HepG2 (cell line): ENCODE data around the gene TEDC2. TPM values are rescaled to one million over a fixed set of nuclear protein-coding genes. Genes with fewer than 3 reads are reported as not detected.
A peak's percentile ranks its signal among the peaks of the same experiment; 100 is the strongest.

Experiments used
- ATAC-seq: fragments of 200-7000 bp; cut with Tn5 transposase; 3 replicates; pipeline ENCODE4 v1.9.1; 2020; ENCODE audit warnings: mild to moderate bottlenecking, moderate library complexity
- BruUV-seq: library from RNA; stranded (reverse); fragments of 400-500 nt; replicated peaks from 2 replicates; lab custom pipeline; 2021; lab: Mats Ljungman, UMichigan
- CTCF ChIA-PET: fragments of 300-600 bp; formaldehyde crosslinking; extraction: SDS; loops from one replicate; lab custom pipeline; 2021; ENCODE audit warnings: low total read pairs, inconsistent platforms, low intra/inter-chr PET ratio; lab: Yijun Ruan, JAX
- POLR2A ChIA-PET: fragments of 350-600 bp; sonication (Branson Sonifier 250); formaldehyde crosslinking; loops from one replicate; lab custom pipeline; 2020; ENCODE audit warnings: antibody characterized with exemption, inconsistent platforms; lab: Yijun Ruan, JAX
- DNase-seq: peaks from one replicate; pipeline ENCODE4 v3.0.0-alpha.2; 2015; ENCODE audit warnings: low spot score
- FAIRE-seq: peaks from 3 replicates; lab custom pipeline; 2011; peaks lifted over from hg19 to GRCh38; lab: Jason Lieb, UNC
- H2AFZ ChIP-seq: one replicate; pipeline ENCODE4 v1.6.1; 2011; ENCODE audit warnings: low read length, inconsistent platforms
- H3K27ac ChIP-seq: fragments of 300-600 bp; 3 replicates; pipeline ENCODE4 v1.8.0; 2011; ENCODE audit warnings: mixed run types, mild to moderate bottlenecking, mixed read lengths, low read length, inconsistent platforms; ENCODE audit not compliant: insufficient read depth; ENCODE audit errors: extremely low read length
- H3K27me3 ChIP-seq, 2 experiments: fragments of 200-600 bp in 1 of 2; 2 replicates in 1 of 2; 3 replicates in 1 of 2; pipeline versions ENCODE4 v1.6.0 to v1.8.0; 2011; ENCODE audit warnings: low read length in 2 of 2, mild to moderate bottlenecking in 2 of 2, moderate library complexity in 2 of 2, inconsistent platforms in 1 of 2; ENCODE audit not compliant: insufficient read depth in 2 of 2, control insufficient read depth in 1 of 2
- H3K36me3 ChIP-seq, 2 experiments: fragments of 200-600 bp in 1 of 2; replicated peaks in 1 of 2; 2 replicates in 1 of 2; 3 replicates in 1 of 2; pipeline versions ENCODE4 v1.5.1 to v1.8.0; 2011; ENCODE audit warnings: low read length in 2 of 2, inconsistent platforms in 1 of 2; ENCODE audit not compliant: insufficient read depth in 2 of 2, control insufficient read depth in 1 of 2
- H3K4me1 ChIP-seq: 2 replicates; pipeline ENCODE4 v1.5.1; 2012; ENCODE audit warnings: low read length, inconsistent platforms; ENCODE audit not compliant: insufficient read depth
- H3K4me2 ChIP-seq: 2 replicates; pipeline ENCODE4 v1.6.0; 2011; ENCODE audit warnings: low read depth, low read length, inconsistent platforms
- H3K4me3 ChIP-seq, 3 experiments: fragments of 200-600 bp in 1 of 3; sonication (generic), shearing (Covaris generic) in 1 of 3; replicated peaks in 1 of 3; 2 replicates each; pipeline ENCODE4 v1.5.1; 2011 to 2016; ENCODE audit warnings: low read length in 3 of 3, inconsistent platforms in 2 of 3, low read depth in 2 of 3, mild to moderate bottlenecking in 2 of 3, control low read depth in 1 of 3, mixed read lengths in 1 of 3; ENCODE audit not compliant: insufficient read depth in 1 of 3
- H3K79me2 ChIP-seq: one replicate; pipeline ENCODE4 v1.6.1; 2011; ENCODE audit warnings: low read length, inconsistent platforms; ENCODE audit not compliant: insufficient read depth
- H3K9ac ChIP-seq: 2 replicates; pipeline ENCODE4 v1.6.0; 2011; ENCODE audit warnings: mild to moderate bottlenecking, low read depth, low read length, inconsistent platforms; ENCODE audit not compliant: insufficient read depth
- H3K9me3 ChIP-seq: 2 replicates; pipeline ENCODE4 v1.5.1; 2012; ENCODE audit warnings: mild to moderate bottlenecking, low read length
- H4K20me1 ChIP-seq: 2 replicates; pipeline ENCODE4 v1.6.0; 2011; ENCODE audit warnings: inconsistent platforms, mild to moderate bottlenecking, low read length, moderate library complexity; ENCODE audit not compliant: insufficient read depth
- AGO2 ChIP-seq: fragments of 200-400 bp; formaldehyde crosslinking; optimal IDR thresholded peaks from 2 replicates; pipeline ENCODE3; 2017; ENCODE audit warnings: mild to moderate bottlenecking, low read depth, low read length, moderate library complexity
- HIVEP1 ChIP-seq: sonication (generic); formaldehyde crosslinking; IDR thresholded peaks from 2 replicates; pipeline ENCODE4 v1.4.0; 2020; ENCODE audit warnings: mild to moderate bottlenecking, missing genetic modification reagents
- MLXIP ChIP-seq: sonication (generic); formaldehyde crosslinking; IDR thresholded peaks from 2 replicates; pipeline ENCODE4 v1.9.0; 2021; ENCODE audit warnings: missing genetic modification reagents, borderline replicate concordance
- NR2F6 ChIP-seq, 2 experiments: IDR thresholded peaks; 2 replicates each; pipeline ENCODE4 v1.6.1; 2016; ENCODE audit warnings: antibody characterized with exemption in 1 of 2, mild to moderate bottlenecking in 1 of 2
- SAP130 ChIP-seq: IDR thresholded peaks from 2 replicates; pipeline ENCODE4 v1.6.1; 2016; ENCODE audit warnings: low read depth
- STAG1 ChIP-seq: sonication (generic); formaldehyde crosslinking; IDR thresholded peaks from 2 replicates; pipeline ENCODE4 v1.4.0; 2020; ENCODE audit warnings: missing genetic modification reagents
- UBTF ChIP-seq: sonication (generic); formaldehyde crosslinking; IDR thresholded peaks from 2 replicates; pipeline ENCODE4 v1.4.0; 2020; ENCODE audit warnings: mild to moderate bottlenecking, missing genetic modification reagents
- ZNF337 ChIP-seq: sonication (generic); formaldehyde crosslinking; IDR thresholded peaks from 2 replicates; pipeline ENCODE4 v1.5.1; 2020; ENCODE audit warnings: missing genetic modification reagents, low read depth, mild to moderate bottlenecking, borderline replicate concordance
- ZNF672 ChIP-seq: sonication (generic); formaldehyde crosslinking; IDR thresholded peaks from 2 replicates; pipeline ENCODE4 v1.8.1; 2022; ENCODE audit warnings: missing genetic modification reagents
- ZNF687 ChIP-seq: sonication (generic); formaldehyde crosslinking; IDR thresholded peaks from 2 replicates; pipeline ENCODE4 v1.5.1; 2020; ENCODE audit warnings: mild to moderate bottlenecking, missing genetic modification reagents, moderate library complexity
- ZNF724P ChIP-seq: sonication (generic); formaldehyde crosslinking; IDR thresholded peaks from 2 replicates; pipeline ENCODE4 v1.8.0; 2022; ENCODE audit warnings: missing genetic modification reagents, borderline replicate concordance
- ZNF737 ChIP-seq: sonication (generic); formaldehyde crosslinking; IDR thresholded peaks from 2 replicates; pipeline ENCODE4 v1.5.0; 2020; ENCODE audit warnings: missing genetic modification reagents, mild to moderate bottlenecking, borderline replicate concordance
- WGBS: methylation state at CpG from one replicate; pipeline ENCODE4 v1.1.6; 2017; ENCODE audit warnings: low lambda C conversion rate; 5-methylcytosine and 5-hydroxymethylcytosine counted together
- in situ Hi-C: cut with HindIII; loops from 2 replicates; pipeline ENCODE4 v1.10.0; 2017; ENCODE audit warnings: low pct_unique_long_range_greater_than_20kb; ENCODE audit not compliant: extremely low pct_ligation_motif_present
- intact Hi-C: fragments of 100-400 bp; cut with micrococcal nuclease; formaldehyde crosslinking; loops from one replicate; pipeline ENCODE4 v1.10.0; 2022; ENCODE audit not compliant: unreplicated experiment
- polyA plus RNA-seq, 8 experiments: library from polyadenylated mRNA; depleted of rRNA in 3 of 8; stranded (reverse) in 7 of 8; unstranded in 1 of 8; fragments of >200 nt; fragmentation: Illumina TruSeq in 4 of 8; extraction: Trizol in 4 of 8; gene quantifications; 2 replicates each; pipeline versions ENCODE4 v1.2.1 to v1.2.3, GENCODE V29; 2011 to 2016; ENCODE audit warnings: low read depth in 4 of 8, missing spikeins in 1 of 8, mixed read lengths in 1 of 8; ENCODE audit not compliant: insufficient read depth in 1 of 8
- total RNA-seq, 5 experiments: library from RNA; depleted of rRNA; stranded (reverse); fragments of >200 nt; fragmentation: Illumina TruSeq; extraction: Trizol; gene quantifications; 2 replicates each; pipeline ENCODE4 v1.2.3, GENCODE V29; 2016; ENCODE audit warnings: low read depth in 1 of 5

Gene TEDC2
- total and polyA plus RNA-seq, 2 of the 13 experiments (the other 11 are each of a cell fraction or from before 2014, with no cell fraction given) = 6.2 to 24.4 TPM

GRCh38 chr16:2472488-2472864 lies 12.6 kb downstream of the TEDC2 start (continued):
- TF ChIP-seq STAG1 (CRISPR knock-in tag) = no peak
- TF ChIP-seq ZNF724P (CRISPR knock-in tag) = no peak
- TF ChIP-seq MLXIP = no peak
- TF ChIP-seq ZNF337 (CRISPR knock-in tag) = no peak
- TF ChIP-seq, all 625 proteins: peak for 18

- H4K20me1 ChIP-seq = peaks cover 14% of the 10 kb centered on the region
- ATAC-seq (peak; percentile 34), DNase-seq (no peak), FAIRE-seq (no peak)
- peaks cover 3% of the 10 kb centered on the region for H3K79me2 ChIP-seq
- intact Hi-C loops = loop anchor here (5.0 kb wide), 1 partner anchor 41 kb away; no protein-coding TSS in a partner anchor
- in situ Hi-C loops = no loop called here
- peak overlapping the region; percentile 89 for H3K4me2 ChIP-seq
- 10% methylated on average over 11 of the region's 14 CpGs for WGBS
- peaks cover 74% of the 10 kb centered on the region for H3K4me1 ChIP-seq
- H3K27me3 ChIP-seq = peaks cover 8 to 25% of the 10 kb centered on the region in 2 experiments
- ChIA-PET CTCF (no interaction called here), POLR2A (interaction anchor here (0.8 kb wide), 1 partner anchor 13 kb away, joined by 3 read pairs; the partner anchor contains the start of gene TEDC2)
- no peak overlapping the region for H3K9ac ChIP-seq
- H3K27ac ChIP-seq = no peak overlapping the region
- H2AFZ ChIP-seq = no peak overlapping the region
- no TSS peak for BruUV-seq
- H3K36me3 ChIP-seq = no peaks in the 10 kb centered on the region
- H3K9me3 ChIP-seq = no peaks in the 10 kb centered on the region
- peak overlapping the region; percentile 21 to 85 (median 38); a peak in 4 of 6 replicates for H3K4me3 ChIP-seq
- TF ChIP-seq SAP130 (peak; percentile 61; the same call in 1 of the 2 replicates), HIVEP1 (CRISPR knock-in tag) (0 out of 2 replicates have a peak, but pooled peaks have one; percentile 10), UBTF (CRISPR knock-in tag) (peak; percentile 49), ZNF687 (CRISPR knock-in tag) (peak; percentile 5; the same call in 1 of the 2 replicates), AGO2 (no peak), ZNF672 (CRISPR knock-in tag) (0 out of 2 replicates have a peak, but pooled peaks have one; percentile 3), NR2F6 (IDR thresholded peaks at IDR 0.05) (no peak), NR2F6 (CRISPR knock-in tag; IDR thresholded peaks at IDR 0.05) (0 out of 2 replicates have a peak, but pooled peaks have one; percentile 9), ZNF737 (CRISPR knock-in tag) (0 out of 2 replicates have a peak, but pooled peaks have one; percentile 21)
Observed at GRCh38 chr16:2472885-2473445, 13.1 kb downstream of the TEDC2 start.
